Right cardiac atrium (tissue), 5 donors: ENCODE results near the gene FCN1. TPM values are rescaled to one million over a fixed set of nuclear protein-coding genes. Genes with fewer than 3 reads are reported as not detected.

ENCODE experiments used
- ATAC-seq, 2 donors: fragments of 200-7000 bp; cut with Tn5 transposase; one replicate each; pipeline versions ENCODE4 v1.8.0 to v1.9.1; 2020; ENCODE audit warnings: moderate library complexity in 2 of 2, mild to moderate bottlenecking in 1 of 2
- DNase-seq, 3 donors: peaks; one replicate each; pipeline ENCODE4 v3.0.0-alpha.2; 2020
- H3K27ac ChIP-seq: one replicate; pipeline ENCODE4 v1.5.1; 2013; ENCODE audit warnings: mild to moderate bottlenecking, low read length, control low read depth, moderate library complexity
- H3K27me3 ChIP-seq: one replicate; pipeline ENCODE4 v1.6.1; 2013; ENCODE audit not compliant: control insufficient read depth, insufficient read depth
- H3K4me1 ChIP-seq: one replicate; pipeline ENCODE4 v1.6.1; 2013; ENCODE audit warnings: low read length; ENCODE audit not compliant: control insufficient read depth, insufficient read depth
- H3K4me3 ChIP-seq: one replicate; pipeline ENCODE4 v1.5.1; 2013; ENCODE audit warnings: low read length, control low read depth
- H3K9me3 ChIP-seq: one replicate; pipeline ENCODE4 v1.6.1; 2013; ENCODE audit warnings: low read length; ENCODE audit not compliant: control insufficient read depth
- WGBS: extraction: QIAGEN DNeasy Blood & Tissue Kit; methylation state at CpG from one replicate; pipeline ENCODE4 v1.1.7; 2013; 5-methylcytosine and 5-hydroxymethylcytosine counted together
- intact Hi-C, 4 donors: fragments of 100-400 bp; cut with DNase I; formaldehyde crosslinking; loops; one replicate each; pipeline versions ENCODE4 v1.11.0 to v1.14.0; 2022 to 2023
- polyA plus RNA-seq: library from polyadenylated mRNA; stranded (reverse); fragments of 200-250 nt; gene quantifications from one replicate; pipeline ENCODE4 v1.2.3, GENCODE V29; 2013
- total RNA-seq, 4 donors: library from RNA; stranded (reverse); fragmentation: NEBNext Ultra II Directional; extraction: Animal tissue kit (Norgen Biotek cat#: 25700); gene quantifications; one replicate each; pipeline ENCODE4 v1.2.1, GENCODE V29; 2021
- donor health status: healthy with polysubstance abuse.
- donor health status: DM: no; HTN: yes; CAD: no.
- donor health status: DM: no; HTN: no; CAD: no.
- donor health status: DM: no; HTN: yes; CAD: no; lungs with severe emphysema.
- donor health status: DM: yes; HTN: yes; CAD: no.

Gene FCN1
- total and polyA plus RNA-seq, 5 donors: 1.4 to 6.0 (median 2.5) TPM

DNA sequence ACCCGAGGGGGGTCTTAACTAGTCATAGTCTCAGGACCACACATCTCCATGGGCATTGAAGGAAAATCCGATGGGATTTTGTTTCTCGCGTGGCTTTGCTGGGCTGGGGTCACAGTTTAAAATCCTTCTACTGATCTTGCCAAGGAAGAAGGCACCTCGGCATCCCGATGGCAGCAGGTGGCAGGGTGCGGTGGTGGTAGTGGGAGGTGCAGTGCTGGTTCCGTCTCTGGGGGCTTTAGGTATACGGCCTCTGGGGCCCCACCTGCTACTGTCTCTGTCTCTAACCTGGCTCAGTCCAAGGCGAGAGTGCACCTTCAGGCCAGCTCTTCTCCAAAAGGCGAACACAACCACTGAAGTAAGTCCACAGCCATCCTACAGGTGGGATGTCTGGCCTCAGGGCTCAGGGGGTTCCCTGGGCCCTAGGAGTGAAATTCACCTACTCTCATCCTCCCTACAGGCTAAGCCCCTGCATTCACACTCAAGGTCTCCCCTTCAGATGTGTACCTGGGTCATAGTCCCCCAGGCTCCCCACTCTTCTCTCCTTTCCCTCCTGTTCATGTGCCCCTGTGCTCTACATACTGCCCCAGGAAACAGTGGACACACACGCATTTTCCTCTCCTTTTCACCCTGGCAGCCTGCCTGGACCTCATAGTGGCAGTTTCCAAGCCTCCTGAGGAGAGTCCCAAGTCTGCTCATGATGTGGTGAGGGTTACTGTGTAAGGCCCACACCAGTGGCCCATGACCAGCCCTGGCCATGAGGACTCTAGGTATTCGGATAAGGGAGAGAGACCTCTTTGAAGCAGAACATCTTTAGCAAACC lies 37.8 kb downstream of the FCN1 start:
- 90% methylated on average over 13 of the region's 13 CpGs for WGBS
- DNase-seq (no peak), ATAC-seq (peak in 1 of 2 donors; percentile 12)
- no peaks in the 10 kb centered on the region for H3K27me3 ChIP-seq
- no peak overlapping the region for H3K27ac ChIP-seq
- H3K4me3 ChIP-seq: no peak overlapping the region
- intact Hi-C loops: no loop called here
- H3K4me1 ChIP-seq: no peaks in the 10 kb centered on the region
- H3K9me3 ChIP-seq: no peaks in the 10 kb centered on the region

DNA sequence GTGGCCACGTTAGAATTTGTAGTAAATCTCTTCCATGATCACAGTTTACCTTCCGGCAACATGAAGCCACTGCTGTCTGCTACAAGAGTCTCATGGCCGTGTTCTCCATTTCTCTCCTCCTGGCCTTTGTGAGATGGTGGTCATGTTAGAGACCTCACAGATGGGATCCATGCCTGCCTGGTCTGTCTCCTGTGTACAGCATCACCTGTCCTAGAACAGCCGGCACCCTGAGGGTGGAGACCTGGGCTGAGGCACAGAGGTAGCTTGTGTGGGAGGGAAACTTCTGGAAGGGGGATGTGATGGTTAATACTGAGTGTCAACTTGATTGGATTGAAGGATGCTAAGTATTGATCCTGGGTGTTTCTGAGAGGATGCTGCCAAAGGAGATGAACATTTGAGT lies 40.2 kb downstream of the FCN1 start:
- ATAC-seq (no peak), DNase-seq (no peak)
- Histone ChIP-seq H3K4me1 (no peaks in the 10 kb centered on the region), H3K27me3 (no peaks in the 10 kb centered on the region), H3K4me3 (no peak overlapping the region), H3K27ac (no peak overlapping the region), H3K9me3 (no peaks in the 10 kb centered on the region)
- intact Hi-C loops: no loop called here
- 91% methylated on average over 4 of the region's 4 CpGs for WGBS

DNA sequence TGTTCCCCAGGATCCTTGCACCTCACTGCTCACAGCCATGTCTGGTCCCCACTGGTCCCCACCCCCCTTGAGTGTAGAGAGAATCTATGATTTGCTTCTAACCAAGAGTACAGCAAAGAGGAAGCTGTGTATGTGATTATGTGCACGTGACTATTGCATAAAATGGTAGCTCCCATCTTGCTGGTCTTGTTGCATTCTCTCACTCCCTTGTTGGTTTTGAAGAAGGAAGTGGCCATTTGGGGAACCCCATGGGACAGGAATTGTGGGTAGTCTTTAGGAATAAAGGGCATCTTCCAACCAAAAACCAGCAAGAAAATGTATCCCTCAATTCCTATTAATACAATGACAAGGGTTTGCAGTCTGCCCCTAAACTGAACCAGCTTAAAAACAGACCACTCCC lies 42.3 kb downstream of the FCN1 start:
- WGBS: 85% methylated on average over 1 of the region's 1 CpG
- Histone ChIP-seq H3K4me1 (no peaks in the 10 kb centered on the region), H3K4me3 (no peak overlapping the region), H3K9me3 (no peaks in the 10 kb centered on the region), H3K27me3 (no peaks in the 10 kb centered on the region), H3K27ac (no peak overlapping the region)
- DNase-seq: no peak
- intact Hi-C loops: no loop called here
- ATAC-seq: no peak

DNA sequence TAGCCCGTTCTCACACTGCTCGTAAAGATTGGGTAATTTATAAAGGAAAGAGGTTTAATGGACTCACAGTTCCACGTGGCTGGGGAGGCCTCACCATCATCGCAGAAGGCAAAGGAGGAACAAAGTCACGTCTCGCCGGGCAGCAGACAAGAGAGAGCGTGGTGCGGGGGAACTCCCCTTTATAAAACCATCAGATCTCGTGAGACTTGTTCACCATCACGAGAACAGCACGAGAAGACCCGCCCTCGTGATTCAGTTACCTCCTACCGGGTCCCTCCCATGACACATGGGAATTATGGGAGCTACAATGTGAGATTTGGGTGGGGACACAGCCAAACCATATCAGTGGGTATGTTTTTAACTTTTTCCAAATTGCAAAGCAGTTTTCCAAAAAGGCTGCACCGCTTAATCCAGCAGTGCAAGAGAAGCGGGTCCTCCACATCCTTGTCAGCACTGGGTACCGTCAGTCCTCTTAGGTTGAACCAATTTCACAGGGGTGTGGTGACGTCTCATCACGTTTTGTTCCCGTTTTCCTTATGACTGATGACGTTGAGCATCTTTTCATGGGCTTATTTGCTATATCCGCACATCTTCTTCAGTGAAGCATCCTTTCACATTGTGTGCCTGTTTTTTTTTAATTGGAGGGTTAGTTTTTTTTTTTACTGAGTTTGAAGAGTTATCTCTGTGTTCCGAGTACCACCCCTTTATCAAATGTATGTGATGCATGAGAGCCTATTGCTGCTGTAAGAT lies 45.1 kb downstream of the FCN1 start:
- ATAC-seq: no peak
- no peaks in the 10 kb centered on the region for H3K27me3 ChIP-seq

DNA sequence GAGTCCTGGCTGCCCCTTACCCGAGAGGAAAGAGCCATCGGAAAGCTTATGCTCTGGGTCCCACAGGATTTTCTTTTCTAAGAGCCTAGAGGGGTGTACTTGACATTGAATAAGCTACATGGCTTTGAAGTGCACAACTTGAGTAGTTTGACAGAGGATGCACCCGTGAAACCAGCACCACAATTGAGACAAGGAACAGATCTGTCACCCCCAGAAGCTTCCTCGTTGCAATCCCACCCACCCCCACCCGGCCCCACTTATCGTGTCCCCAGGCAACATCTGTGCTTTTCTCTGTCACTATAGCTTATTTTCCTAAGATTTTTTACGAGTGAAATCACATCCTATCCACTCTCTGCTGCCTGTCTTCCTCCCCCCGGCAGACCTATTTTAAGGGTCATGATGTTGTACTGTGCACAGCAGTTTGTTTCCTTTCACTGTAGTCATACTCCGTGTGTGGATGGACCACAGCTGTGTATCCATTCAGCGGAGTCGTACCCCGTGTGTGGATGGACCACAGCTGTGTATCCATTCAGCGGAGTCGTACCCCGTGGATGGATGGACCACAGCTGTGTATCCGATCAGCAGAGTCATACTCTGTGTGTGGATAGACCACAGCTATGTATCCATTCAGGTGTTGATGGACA lies 45.9 kb downstream of the FCN1 start:
- intact Hi-C loops: no loop called here
- H3K4me3 ChIP-seq: no peak overlapping the region
- no peaks in the 10 kb centered on the region for H3K4me1 ChIP-seq
- DNase-seq (no peak), ATAC-seq (peak; percentile 10 to 55)
- no peaks in the 10 kb centered on the region for H3K9me3 ChIP-seq
- H3K27ac ChIP-seq: no peak overlapping the region
- WGBS: 35% methylated on average over 16 of the region's 16 CpGs
- no peaks in the 10 kb centered on the region for H3K27me3 ChIP-seq

More for the DNA sequence above, 45.1 kb downstream of the FCN1 start:
- 73% methylated on average over 24 of the region's 24 CpGs for WGBS
- intact Hi-C loops: no loop called here
- H3K9me3 ChIP-seq: no peaks in the 10 kb centered on the region
- no peaks in the 10 kb centered on the region for H3K4me1 ChIP-seq
- H3K27ac ChIP-seq: no peak overlapping the region
- no peak overlapping the region for H3K4me3 ChIP-seq
- no peak for DNase-seq

DNA sequence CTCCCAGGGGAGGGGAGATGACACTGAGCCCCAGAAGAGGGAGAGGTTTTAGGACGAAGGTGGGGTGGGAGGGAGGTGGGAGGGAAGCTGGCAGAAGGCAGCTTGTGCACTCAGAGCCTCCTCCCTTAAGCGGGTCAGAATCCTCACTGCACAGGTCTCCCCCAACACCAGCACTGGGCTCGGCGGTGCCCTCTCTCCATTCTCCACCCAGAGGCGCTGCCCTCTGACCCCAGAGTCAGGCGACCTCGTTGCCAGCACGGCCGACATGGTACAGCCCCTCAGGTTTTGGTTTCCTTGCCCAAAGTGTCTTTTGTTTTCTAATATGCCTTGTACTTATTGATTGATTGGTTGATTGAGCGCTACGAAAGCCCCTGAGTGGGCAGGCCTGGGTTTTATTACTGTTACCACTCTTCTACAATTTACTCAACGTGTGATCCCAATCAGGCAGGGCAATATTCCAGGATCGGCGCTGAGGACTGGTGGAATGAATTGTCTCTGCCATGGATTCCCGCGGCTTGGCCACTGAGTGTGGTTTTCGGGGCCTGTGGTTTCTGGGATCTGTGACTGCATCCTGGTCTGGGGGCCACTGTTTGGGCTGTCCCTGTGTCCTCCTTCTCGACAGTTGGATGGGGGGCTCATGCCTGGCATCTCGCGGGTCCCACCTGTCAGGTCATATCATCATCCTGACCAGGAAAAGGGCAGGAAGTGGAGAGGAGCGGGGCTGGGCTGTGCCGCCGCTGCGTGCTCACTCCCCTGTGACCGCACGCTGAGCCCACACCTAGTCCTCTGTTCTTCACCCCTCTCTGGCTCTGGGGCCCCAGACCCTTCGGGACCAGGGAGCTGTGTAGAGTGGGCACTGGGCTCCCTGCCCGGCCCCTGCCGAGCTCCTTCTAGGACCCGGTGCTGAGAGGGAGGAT lies 46.7 kb downstream of the FCN1 start:
- ATAC-seq: peak in 1 of 2 donors; percentile 27
- no peaks in the 10 kb centered on the region for H3K9me3 ChIP-seq
- 67% methylated on average over 30 of the region's 30 CpGs for WGBS
- no peak overlapping the region for H3K4me3 ChIP-seq
- H3K27me3 ChIP-seq: no peaks in the 10 kb centered on the region
- no peaks in the 10 kb centered on the region for H3K4me1 ChIP-seq
- peak in 1 of 3 donors; percentile 12 for DNase-seq
- no peak overlapping the region for H3K27ac ChIP-seq
- intact Hi-C loops: no loop called here

DNA sequence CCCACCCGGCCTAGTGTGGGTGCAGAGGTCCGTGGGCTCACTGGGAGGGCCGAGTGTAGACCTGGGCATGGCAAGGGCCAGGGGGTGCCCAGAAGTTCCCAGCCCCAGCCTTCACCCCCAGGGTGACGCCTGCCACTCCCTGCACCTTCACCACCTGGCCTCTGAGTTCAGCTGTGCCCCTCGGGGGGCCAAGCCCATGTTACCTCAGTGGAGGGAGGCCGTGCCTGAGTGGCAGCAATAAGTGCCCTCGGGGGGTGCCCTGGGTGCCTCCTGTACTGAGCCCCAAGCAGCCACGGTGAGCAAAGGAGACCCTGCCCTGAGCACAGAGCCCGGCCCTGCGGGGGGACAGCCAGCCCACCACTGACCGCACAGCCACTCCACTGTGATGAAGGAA lies 47.4 kb downstream of the FCN1 start:
- 89% methylated on average over 11 of the region's 11 CpGs for WGBS
- no peaks in the 10 kb centered on the region for H3K27me3 ChIP-seq
- ATAC-seq: peak; percentile 26 to 36
- H3K9me3 ChIP-seq: no peaks in the 10 kb centered on the region
- H3K27ac ChIP-seq: no peak overlapping the region
- H3K4me1 ChIP-seq: no peaks in the 10 kb centered on the region
- no peak overlapping the region for H3K4me3 ChIP-seq
- intact Hi-C loops: no loop called here
- DNase-seq: peak in 1 of 3 donors; percentile 12

DNA sequence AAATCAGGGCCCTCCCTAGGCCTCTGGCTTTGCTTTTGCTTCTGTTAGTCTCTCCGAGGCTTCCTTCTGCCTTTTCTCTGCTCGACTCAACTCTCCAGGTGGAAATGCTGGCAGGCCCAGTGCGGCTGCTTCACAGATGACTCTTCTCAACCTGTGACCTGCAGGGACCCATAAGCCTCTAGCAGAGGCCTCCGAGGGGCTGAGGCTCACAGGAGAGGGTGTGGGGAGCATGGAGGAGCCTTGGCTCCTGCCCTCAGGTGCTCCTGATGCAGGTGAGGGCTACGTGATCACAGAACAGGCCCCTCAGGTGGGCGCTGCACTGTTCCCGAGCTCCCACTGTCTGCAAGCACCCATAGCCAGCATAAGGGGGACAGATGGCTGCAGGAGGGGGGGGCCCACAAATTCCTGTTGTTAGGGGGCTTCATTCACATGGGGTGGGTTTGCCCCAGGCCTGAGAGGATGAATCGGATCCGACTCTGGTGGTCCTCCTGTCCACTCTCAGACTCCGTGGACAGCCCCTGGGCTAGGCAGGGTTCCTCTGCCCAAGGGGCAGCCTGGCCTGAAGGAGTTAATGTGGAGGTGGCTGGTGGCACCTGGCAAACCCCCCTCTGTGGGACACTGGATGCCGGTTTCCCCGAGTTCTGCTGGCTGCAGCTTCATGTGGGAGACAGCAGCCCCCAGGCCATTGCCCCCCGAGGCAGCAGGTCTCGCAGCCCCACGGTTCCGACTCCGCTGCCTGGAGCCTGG lies 48.0 kb downstream of the FCN1 start:
- DNase-seq: peak in 1 of 3 donors; percentile 37
- ATAC-seq: peak in 1 of 2 donors; percentile 15
- no peaks in the 10 kb centered on the region for H3K9me3 ChIP-seq
- H3K4me1 ChIP-seq: no peaks in the 10 kb centered on the region
- H3K4me3 ChIP-seq: no peak overlapping the region
- intact Hi-C loops: no loop called here
- 90% methylated on average over 17 of the region's 17 CpGs for WGBS
- H3K27ac ChIP-seq: no peak overlapping the region
- H3K27me3 ChIP-seq: no peaks in the 10 kb centered on the region

DNA sequence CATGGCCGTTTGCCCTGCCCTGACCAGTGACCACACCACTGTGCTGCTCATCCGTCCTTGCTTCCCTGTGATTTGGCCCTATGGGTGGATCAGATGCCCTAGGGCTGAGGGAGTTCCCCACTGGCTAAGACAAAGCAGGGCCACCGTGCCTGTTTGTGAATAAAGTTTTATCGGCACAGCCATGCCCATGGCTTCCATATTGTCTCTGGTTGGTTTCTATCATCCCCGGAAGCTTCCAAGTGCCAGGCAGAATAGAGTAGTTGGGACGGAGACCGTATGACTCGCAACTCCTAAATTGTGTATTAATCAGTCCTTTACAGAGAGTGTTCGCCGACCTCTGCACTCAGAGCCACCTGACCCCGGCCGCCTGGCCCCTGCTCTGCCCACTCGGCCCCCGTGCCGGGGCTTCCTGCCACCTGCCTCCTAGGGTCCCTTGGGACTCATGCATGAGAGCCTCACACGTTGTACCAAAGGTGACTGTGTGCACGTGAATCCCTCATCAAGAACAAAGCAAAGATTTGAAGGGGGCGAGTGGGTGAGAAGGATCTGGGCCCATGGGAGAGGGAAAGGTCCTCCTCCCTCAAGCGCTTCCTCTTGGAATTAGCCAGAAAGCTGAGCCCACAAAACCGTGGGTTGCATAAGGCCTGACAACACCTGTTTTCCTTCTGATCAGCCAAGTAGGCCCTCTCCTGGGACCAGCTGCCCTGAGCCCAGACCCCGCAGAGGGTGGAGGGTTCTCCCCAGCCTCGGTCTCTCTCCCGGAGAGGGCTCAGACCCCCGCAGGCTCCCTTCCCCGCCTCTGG lies 48.8 kb downstream of the FCN1 start:
- WGBS: 92% methylated on average over 25 of the region's 25 CpGs
- no peaks in the 10 kb centered on the region for H3K27me3 ChIP-seq
- no peak overlapping the region for H3K4me3 ChIP-seq
- no peak for DNase-seq
- intact Hi-C loops: no loop called here
- no peaks in the 10 kb centered on the region for H3K4me1 ChIP-seq
- no peaks in the 10 kb centered on the region for H3K9me3 ChIP-seq
- ATAC-seq: peak in 1 of 2 donors; percentile 20
- H3K27ac ChIP-seq: no peak overlapping the region
